ENCODE results near the gene CIRBP.

DNA sequence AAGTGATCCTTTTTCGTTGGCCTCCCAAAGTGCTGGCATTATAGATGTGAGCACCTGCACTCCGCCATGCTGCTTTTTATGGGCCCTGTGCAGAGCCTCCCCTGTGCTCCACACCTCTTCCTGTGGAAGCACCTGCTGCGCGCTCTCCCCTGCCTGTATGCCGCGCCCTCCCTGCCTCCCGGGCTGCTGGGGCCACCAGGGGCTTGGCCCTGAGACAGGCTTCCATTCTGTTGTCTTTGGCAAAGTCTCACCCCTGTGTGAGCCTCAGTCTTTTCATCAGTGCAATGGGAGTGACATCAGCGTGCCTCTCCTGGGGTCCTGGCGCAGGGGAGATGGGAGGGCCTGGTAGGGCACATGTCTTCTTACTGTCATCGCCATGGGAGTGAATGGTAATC, 7.5 kb downstream of the CIRBP start:
- TF ChIP-seq, protein P1, sequence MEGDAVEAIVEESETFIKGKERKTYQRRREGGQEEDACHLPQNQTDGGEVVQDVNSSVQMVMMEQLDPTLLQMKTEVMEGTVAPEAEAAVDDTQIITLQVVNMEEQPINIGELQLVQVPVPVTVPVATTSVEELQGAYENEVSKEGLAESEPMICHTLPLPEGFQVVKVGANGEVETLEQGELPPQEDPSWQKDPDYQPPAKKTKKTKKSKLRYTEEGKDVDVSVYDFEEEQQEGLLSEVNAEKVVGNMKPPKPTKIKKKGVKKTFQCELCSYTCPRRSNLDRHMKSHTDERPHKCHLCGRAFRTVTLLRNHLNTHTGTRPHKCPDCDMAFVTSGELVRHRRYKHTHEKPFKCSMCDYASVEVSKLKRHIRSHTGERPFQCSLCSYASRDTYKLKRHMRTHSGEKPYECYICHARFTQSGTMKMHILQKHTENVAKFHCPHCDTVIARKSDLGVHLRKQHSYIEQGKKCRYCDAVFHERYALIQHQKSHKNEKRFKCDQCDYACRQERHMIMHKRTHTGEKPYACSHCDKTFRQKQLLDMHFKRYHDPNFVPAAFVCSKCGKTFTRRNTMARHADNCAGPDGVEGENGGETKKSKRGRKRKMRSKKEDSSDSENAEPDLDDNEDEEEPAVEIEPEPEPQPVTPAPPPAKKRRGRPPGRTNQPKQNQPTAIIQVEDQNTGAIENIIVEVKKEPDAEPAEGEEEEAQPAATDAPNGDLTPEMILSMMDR (IDR thresholded peaks at IDR 0.05; ENCODE audit: low read depth, low read length) = no peak
- no peak for TF ChIP-seq MYC (IDR thresholded peaks at IDR 0.05; ENCODE audit: low read depth, low read length)
